HG02973 (cell line): Measurements from ENCODE around the gene FAM53B.

ENCODE experiments used
- ATAC-seq: cut with Tn5 transposase; IDR thresholded peaks from one replicate; pipeline ENCODE4 v1.9.1; 2021; ENCODE audit warnings: moderate library complexity; ENCODE audit not compliant: unreplicated experiment

FAM53B gene

DNA sequence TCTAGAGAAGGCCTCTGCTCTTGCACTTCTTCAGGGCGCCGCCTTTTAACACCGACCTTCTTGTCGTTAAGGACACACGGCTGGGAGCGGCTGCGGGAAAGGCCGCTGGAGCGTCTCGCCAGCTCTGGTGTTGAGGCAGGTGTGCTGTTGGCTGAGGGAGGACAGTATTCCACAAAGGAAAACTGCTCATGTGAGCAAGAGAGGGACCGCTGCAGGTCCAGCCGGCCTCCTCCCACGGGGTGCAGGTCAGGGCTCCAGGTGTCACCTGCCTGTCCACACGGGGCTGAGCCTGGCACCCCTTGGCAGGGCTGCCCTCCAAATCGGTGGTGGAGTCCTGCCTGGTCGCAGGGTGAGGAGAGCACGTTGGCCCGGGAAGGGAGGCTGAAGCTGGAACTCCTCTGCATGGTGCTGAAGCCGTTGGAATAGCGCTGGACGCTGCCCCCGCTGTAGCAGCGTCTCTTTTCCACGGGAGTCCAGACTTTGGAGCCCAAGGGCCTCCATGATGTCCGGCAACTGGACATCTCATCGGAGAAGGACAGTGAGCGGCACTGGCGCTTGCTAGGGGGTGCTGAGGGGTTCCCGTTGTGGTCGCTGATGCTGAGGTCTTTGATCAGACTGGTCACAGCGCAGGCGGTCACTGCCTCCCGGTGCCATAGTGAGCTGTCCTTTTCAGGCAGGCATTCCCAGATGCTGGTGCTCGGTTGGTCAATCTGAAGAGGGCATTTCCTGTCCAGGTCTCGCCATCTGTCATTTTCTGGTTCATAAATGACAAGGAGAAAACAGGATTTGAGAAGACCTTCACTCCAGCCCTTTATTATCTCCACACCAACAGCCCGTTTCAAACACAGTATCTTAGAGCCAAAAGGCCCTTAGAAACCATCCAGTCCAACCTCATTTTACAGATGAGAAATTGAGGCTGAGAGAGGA is 62.3 kb downstream of the FAM53B start:
- ATAC-seq, result no peak

DNA sequence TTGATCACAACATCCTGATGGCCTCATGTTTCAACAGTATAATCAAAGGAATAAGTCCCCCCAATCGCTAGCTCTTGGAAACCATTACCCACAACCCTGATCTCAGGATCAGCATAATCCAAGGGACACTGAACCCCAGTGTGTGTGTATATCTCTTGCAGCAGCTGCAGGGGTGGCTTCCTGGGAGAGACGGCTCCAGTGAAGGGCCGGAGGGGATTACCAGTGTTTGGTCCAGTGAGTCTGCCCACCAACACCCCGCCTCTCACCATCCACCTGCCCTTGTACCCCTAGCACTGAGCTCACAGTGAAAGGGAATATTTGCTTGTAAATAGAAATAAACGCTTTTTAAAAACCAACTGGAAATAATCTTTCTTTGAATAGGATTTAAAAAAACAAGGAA is 63.1 kb downstream of the FAM53B start:
- ATAC-seq, result no peak

DNA sequence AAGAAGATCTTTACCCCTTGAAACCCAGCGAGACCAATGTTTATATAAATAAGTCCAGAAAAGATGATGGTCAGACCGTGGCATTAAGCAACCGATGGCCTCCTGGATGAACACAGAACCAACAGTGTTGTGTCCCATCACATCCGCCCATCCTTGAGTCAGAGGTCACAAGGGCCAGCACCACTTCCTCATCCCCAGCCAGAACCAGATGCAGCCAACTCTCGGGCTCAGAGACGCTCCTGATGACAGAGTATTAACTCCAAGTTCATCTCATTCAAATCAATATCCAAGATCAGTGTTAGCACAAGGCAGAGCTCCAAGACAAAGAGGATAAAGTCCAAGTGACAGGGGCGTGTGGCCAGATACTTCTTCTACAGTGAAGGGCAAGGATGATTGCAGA is 63.5 kb downstream of the FAM53B start:
- ATAC-seq, result no peak

DNA sequence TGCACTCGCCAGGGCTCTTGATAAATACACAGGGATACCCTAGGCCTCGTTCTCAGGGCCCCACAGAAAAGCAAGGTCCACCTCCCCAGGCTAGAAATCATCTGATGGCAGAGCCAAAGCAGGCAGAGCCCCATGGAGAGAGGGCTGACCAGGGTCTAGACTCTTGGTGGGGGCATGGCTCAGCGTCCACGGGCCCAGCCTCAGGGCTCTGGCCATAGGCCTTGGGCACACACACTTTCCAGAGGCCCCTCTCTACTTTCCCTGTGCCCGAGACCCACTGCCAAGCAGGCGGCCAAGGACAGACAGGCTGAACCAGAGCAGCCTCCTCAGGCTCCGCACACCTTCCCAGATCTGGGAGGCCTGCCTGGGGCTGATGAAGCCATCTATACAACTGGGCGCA is 64.8 kb downstream of the FAM53B start:
- no peak for ATAC-seq

DNA sequence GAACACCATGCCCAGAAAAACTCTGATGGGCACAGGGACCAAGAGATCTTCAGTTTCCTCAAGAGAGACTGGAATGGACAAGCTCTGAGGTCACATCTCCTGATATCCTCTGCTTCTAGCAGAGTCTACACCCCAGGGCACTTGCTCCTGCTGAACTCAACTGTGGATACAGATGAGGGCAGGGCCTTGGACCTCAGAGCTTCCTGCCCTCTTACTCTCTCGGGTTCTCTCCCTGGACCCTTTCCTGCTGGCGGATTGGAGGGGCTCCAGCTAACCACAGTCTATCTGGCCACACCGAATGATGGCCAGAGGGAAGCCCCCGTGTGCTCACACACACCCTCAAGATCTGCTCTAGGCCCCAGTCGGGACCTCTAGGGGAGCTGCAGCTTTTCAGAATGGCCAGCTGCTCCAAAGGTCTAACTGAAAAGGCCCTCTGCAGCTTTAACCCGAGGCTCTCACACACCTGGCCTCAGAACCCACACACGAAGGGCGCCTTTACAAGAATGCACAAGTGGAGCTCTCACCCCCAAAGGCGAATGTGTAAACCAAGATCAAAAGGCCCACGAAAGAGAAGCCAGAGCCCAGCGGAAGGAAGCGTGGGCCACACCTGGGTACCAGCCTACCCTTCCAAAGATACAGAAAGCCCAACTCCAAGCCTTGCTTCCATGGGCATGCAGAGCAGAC is 65.5 kb downstream of the FAM53B start:
- ATAC-seq, result no peak

DNA sequence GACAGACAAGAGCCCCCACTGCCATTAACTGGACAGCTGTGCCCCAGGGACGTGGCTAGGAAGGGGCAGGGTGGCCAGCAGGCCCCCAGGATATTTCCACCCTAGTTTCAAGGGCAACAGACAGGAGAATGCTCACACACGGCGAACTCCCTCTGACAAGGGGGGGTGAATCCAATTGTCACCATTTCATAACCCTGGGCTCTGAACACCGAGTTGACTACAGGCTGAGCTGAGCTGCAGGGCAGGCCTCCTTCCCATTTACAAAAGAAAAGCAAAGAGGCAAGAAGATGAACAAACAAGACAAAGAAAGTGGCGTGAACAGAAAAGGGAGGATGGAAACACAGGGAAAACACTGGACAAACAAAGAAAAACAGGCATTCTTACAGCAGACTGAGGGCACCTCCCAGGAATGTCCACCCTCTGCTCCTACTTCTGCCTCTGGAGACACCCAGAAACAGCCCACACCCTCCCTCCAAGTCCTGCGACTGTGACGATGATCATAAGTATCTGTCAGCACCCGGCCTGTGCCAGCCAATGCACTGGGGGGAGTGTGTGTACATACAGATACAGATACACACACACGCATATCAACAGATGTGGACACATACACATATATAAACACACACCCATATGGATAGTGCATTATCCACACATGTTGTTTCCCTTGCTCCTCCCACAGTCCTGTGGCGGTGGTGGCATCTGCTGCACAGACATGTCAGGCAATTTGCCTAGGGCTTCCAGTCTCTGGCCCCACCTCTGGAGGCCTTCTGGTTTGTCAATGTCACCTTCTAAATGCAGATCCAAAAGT is 66.2 kb downstream of the FAM53B start:
- no peak for ATAC-seq

DNA sequence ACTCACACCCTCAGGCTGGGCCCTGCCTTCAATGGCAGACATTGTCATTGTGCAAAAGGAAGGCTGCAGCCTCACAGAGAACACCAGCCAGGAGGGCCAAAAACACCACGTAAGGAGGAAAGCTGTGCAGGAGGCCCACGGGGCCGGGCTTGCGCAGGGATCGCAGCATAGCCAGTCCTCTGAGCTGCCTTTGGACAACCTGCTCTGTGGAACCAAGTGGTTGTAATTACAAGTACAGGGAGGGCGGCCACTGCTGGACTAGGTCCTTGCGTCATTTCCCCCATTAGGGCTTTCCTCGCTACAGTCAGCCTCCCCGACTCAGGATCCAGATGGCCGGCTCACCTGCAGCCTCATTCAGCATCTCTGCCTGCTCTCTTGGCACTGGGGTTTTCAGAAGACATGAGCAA is 66.9 kb downstream of the FAM53B start:
- no peak for ATAC-seq

DNA sequence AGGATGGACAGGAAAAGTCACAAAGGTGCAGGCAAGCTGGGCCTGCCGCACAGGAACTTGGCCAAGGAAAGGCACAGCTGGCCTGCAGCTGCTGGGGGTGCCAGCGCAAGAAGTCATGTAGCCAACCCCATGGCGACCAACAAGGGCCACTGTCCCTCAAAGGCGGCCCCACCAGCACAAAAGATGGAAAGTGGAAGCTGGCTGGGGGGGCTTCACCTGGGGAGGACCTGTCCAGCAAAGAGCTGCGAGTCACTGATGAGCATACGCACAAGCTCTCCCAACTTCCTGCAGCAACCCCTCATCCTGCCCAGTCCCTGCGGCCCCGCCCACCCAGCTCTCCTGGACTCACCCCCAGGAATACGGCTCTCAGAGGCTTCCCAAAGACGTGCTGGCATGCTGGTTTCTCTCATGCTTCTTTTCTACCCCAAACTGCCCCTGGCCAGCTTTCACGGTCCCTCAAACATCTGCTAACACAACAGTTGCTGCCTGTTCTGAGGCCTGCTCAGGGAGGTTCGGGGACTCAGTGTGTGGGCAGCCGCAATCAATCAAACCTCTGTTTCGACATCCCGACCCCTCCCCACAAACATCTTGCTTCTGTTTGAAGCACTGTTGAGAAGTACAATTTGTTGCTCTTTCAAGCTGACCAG is 67.6 kb downstream of the FAM53B start:
- ATAC-seq, result no peak

DNA sequence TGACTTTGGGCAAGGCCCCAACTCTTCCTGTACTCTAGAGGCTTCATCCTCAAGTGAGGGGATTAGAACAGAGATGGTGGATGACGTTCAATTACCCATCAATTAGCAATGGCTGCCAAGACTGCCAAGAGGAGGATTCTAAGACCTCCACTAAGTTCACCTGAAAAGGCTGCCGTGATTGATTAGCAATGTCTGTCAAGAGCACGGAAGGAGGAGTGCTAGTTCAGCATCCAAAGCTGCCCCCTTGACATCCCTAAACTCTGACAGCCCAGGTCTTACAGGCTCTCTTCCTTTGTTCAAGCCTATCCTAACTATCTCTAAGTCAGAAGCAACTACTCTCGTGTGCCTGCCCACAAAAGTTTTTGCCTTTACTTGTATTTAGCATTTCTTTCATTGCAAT is 68.4 kb downstream of the FAM53B start:
- ATAC-seq, result no peak

DNA sequence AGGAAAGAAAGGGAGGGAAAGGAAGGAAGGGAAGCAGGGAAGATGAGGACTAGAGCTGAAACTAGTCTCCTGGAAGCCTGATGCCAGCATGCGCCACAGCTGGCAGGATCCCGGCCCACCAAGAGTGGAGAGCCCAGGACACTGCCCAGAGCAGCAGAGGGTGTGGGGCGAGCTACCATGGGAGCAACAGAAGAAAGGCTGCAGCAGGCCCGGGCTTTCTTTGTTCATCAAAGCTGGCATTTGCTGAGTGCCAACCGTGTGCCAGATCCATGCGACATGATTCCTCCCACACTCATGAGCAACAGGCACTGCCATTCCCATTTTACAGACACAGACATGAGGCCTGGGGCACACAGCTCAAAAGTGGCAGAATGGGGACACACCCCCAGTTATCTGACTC is 68.9 kb downstream of the FAM53B start:
- ATAC-seq, result no peak

DNA sequence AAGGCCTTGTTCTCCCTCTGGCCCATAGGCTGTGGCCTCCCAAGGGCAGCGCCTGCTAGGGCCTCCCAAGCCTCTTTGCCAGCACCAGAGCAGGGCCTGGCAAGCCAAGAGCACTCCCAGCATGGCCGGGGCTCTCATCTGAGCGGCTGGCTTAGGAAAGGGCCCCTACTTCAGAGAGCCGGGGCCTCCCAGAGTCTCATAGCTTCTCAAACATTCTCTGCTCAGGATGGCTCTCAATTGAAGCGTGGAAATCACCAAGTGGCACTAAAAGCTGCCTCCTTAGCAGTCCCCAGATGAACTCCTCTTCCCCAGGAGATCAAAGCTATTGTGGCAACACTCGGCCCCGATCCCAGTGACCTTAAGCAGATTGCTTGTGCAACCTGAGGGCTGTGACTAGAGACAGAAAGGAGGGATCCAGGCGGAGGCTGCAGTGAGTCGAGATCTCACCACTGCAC is 69.4 kb downstream of the FAM53B start:
- no peak for ATAC-seq

DNA sequence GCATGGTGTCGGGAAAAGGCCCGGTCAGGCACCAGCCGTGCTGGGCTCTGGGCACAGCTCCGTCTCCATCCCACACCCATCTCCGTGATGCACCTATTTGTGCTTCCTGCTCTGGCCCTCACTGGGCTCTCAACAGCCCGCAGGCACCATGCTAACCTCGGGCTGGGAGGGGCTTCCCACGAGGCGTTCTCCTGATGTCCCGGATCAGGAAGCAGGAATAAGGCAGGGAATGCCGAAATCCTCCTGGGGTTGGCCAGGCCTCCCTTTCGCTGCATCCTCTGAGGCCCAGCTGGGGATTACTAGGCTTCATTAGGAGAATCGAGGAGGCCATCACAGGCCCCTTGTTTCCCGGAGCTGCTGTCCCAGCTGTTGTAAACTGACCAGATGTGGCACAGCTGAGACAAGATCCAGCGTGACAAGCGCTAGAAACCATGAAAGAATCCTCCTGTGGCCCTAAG is 72.0 kb downstream of the FAM53B start:
- ATAC-seq, result no peak

DNA sequence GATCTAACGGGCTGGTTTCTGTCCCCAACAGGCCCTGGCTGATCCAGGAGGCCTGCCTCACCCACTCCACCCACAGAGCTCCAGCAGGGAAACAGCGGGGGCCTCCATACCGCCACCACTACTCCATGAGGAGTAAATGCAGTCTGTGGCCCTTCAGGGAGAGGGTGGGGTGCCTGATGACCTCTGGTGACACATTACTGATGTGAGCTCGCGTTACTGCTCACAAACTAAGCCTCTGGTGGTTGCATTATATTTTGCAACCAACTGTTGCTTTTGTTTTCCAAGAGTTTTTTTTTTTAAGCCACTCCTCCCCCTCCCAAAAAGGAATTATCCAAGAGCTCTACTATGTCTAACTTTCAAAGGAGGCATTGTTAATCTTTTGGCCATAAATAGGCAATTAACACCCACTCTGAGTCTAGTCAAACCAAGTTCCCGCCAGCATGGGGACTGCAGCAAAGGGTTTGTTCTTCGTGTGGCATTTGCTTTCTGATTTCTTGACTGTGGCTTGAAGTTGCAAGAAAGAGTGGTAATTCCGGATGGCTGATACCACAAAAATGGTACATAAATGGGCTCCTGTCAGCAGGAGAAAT is 72.6 kb downstream of the FAM53B start:
- no peak for ATAC-seq

DNA sequence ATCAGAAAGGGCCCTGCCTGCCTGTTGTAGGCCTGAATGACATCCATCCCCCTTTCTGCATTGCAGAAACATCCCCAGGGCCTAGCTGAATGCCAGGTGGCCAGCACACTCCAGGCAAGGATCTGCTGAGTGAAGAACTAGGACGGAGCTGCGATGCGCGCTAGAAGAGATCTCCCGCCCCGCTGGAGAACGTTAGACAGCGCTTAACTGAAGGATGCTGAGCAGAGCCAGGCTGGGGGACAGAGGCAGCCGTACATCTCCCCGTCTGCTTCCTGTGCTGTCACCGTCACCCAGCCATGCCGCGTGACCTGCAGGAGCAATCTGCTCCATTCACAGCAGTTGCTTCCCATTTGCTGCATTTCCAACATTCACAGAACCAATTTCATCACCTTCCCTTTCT is 73.3 kb downstream of the FAM53B start:
- ATAC-seq, result no peak

DNA sequence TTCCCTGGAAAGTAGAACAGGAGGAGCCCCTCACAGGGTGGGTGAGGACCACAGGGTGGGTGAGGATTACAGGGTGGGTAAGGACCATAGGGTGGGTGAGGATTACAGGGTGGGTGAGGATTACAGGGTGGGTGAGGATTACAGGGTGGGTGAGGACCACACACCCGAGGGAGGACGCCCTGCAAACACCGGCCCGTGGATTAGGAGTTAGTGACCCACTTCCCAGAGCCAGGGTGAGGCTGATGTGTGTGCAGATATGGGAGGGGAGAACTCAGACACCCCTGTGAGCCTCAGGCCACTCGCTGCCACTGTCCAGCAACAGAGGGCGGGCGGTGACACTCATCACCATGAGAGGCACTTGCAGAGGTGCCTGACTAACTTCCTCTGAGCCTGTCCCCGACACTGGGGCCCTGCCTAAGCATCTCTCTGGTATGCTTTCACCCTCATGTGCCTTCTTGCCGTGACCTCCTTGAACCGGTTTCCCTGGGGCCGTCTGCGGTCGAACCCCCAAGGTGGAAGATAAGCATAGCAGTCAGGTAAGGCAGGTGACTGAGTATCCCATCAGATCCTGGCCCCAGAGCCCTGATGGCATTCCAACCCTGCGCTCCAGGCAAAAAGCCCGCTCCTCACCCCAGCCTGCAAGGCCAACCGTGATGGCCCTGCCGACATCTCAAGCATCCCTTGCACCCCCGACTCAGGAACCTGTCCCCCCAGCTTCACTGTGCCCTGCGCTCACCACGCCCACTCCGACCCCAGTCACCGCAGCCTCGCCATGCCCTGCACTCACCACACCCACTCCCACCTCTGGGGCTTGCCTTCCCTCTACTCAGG is 74.1 kb downstream of the FAM53B start:
- no peak for ATAC-seq

DNA sequence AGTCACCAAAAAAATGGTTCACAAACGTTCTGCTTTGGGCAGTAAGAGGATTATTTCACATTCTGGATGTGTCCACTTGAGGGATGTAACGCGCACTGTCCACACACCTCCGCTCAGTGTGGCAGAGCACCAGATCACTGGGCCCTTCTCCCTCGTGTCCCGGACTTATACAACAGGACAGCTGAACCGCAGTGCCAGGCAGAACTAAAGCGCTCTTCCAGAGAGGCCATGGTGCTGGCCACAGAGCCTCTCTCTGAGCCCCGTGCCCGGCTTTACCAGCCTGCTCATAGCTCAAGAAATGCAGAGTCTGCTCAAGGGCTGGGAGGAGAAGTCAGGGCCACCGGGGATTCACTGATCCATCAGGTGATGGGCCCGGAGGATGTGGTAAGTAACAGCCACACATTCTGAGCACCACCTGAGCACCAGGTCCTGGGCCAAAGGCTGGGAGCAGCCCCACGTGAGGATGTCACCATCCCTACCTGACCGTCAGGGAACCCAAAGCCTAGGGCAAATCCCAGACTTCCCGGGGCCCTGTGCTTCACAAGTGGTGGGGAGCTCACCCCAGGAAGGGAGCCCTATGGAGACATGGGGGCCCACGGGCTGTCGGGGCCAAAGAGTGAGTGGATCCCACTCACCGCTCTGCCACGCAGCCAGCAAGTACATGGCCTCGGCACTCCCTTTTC is 74.9 kb downstream of the FAM53B start:
- no peak for ATAC-seq

DNA sequence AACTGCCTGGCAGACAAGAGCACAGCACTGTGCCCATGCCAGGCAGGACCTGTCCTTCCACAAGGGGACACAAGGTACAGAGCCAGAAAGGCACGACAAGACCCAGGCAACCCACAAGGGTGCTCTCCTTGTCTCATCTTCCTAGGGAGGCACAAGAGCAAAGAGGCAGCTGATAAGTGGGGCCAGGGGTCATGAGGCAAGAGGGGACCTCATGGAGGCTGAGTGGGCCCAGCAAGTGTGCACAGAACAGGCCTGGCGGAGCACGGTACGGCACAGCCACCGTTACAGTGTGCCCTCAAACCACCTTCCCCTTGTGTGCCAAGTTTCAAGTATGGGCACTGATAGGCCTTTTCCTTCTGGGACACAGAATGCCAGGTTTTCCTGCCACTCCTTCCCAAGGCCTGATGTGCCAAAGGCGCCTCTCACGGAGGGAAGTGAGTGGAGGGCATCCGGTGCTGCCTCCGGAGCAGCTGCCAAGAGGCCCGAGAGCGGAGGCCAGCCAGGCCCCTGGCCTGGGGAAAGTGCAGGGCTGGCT is 75.6 kb downstream of the FAM53B start:
- no peak for ATAC-seq

DNA sequence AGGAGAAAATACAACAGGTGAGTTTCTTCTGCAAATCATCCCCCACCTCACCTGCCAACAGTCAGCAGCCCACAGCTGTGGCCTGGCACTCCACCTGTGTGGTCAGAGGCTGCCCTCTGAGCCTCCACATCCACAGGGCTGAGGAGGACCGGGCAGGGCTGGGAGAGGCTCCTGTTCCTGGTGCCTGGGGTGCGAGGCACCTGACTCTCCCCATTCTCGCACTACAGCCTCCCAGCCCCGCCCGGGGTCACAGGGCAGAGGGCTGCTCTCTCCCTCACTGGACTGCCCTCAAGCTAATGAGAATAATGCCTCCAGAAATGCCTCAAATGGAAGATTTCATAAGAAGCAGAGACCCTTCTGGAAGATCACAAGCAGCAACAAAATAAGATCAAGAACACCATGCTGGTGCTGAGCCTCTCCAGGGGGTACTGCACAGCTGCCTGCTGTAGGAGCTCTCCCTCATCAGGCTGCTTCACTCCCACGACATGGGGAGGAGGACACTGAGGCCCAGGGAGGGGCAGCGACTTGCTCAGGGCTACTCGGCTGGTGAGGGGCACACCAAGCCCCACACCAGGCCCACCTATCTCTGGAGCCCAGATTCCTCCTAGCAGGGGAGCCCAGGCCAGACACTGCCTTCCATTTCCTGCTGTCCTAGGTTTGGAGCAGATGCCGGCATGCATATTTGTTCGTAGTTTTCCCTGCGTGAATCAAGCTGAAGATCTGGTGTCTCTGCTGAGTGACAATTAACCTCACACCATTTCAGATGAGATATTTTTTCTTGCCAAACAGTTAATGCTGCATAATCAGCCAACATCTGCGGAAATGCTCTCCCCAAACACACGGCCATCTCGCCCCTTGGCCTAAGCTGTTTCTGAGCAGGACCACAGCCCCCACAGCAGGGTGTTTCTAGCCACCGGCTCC is 76.5 kb downstream of the FAM53B start:
- no peak for ATAC-seq
